GM19324 (cell line): ENCODE measurements around the gene ZFHX3.

Source experiments
- ATAC-seq: cut with Tn5 transposase; IDR thresholded peaks from one replicate; pipeline ENCODE4 v1.9.1; 2021; ENCODE audit warnings: mild to moderate bottlenecking, moderate library complexity; ENCODE audit not compliant: unreplicated experiment, low FRiP score

The ZFHX3 gene

GRCh38 chr16:73069581-73070262 lies 21.8 kb upstream of the ZFHX3 start:
- no peak for ATAC-seq

DNA sequence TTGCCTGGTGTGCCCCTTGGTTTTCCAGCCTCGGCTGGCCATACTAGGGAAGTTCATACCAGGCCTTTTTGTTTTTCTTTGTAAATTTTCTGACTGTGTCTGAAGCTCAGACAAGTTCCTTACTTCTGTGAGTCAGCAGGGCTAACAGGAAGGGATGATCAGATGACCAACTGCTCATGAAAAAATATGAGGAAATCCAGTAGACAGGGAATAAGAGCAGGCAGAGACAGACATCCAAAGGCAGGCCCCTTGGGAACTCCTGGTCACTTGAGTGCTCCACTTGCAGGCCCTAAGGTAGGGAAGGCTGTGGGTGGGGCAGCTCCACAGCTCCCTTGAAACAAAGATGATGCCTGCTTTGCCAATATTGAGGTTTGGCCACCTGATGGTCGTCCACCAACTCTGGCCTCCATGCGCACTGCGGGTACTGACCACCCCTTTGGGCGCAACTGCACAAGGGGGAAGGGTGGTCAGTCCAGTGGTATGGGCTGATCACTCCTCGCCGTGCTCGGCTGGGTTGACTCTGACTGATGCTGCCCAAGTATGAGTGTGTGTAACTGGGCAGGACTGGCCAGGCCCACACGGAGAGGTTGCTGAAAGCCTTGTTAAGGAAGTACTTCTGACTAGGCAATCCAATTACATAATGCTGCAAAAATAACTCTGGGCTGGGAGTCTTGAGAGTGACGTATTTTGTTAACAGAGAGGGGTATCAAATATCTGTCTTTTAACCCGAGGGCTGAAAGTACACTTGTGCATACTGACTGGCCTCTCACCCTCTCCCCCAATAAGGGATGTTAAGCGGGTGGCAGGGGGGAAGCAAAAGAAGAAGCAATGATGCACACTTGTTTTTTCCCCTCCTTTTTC lies 20.8 kb upstream of the ZFHX3 start:
- no peak for ATAC-seq

DNA sequence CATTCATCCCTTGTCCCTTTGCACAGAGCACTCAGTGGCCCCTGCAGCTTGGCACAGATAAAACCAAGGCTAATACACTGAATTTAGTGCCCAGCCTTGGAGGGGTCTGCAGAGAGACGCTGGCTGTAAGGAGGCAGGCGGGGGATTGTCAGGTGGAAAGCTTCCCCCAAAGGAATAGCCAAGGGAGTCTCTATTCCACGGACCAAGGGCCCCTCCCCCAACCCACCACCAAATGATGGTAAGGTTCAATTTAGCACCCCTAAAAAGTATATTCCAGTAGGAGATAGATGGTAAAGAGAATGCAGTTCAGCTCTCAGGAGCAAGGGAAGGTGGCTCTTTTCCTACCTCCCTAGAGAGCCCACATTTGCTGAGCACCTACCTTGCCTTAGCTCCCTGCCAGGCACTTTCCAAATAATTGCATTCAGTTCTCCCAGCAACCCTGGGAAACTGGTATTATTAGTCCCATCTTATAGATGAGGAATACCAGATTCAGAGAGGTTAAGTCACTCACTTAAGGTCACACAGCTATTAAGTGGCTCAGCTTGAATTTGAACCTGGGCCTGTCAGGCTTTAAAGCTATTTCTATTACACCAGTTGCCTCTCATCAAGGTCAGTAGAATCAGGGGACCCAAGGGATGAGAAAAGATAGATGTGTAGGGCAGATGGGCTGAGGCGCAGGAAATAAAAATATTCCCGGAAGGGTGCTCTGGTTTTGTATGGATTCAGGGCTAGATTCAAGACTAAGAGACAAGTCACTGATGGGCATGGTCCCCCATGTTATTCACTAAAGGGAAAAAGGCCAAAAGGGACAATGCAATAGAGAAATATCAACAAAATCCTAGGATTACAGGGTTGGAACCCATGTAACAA lies 20.0 kb upstream of the ZFHX3 start:
- no peak for ATAC-seq

GRCh38 chr16:73066927-73067670 lies 19.2 kb upstream of the ZFHX3 start:
- ATAC-seq, result no peak

GRCh38 chr16:73066331-73066926 lies 18.5 kb upstream of the ZFHX3 start:
- no peak for ATAC-seq

DNA sequence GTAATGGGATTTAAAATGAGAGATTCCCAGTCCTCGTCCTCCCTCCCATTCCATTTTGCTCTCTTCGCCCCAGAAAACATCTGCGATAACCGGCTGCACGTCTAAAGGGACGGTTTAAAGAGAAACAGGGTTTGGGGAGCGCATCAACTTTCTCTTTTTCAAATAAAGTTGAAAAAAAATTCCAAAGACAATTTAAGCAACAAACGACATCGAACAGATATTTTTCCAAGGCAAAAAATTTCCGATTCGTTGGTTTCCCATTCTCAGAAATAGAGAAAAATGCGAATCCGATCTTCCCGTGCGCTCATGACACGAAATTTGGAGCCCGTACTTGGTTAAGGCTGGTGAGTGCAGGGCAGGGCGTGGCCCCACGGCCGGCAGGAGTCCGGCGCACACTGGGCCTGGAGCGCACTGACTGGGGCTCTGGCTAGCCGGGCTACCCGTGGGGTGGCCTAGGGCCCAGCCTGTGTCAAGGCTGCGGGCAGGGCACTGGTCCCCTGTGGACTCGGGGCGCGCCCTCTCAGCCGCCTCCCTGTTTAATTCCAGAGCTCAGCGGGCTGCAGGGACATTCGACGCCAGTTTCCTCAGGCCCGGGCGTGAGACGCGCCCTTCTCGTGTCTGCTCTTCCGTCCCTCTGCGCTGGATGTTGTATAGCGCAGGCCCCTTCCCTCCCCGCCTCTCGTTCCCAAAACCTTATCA lies 17.9 kb upstream of the ZFHX3 start:
- no peak for ATAC-seq

DNA sequence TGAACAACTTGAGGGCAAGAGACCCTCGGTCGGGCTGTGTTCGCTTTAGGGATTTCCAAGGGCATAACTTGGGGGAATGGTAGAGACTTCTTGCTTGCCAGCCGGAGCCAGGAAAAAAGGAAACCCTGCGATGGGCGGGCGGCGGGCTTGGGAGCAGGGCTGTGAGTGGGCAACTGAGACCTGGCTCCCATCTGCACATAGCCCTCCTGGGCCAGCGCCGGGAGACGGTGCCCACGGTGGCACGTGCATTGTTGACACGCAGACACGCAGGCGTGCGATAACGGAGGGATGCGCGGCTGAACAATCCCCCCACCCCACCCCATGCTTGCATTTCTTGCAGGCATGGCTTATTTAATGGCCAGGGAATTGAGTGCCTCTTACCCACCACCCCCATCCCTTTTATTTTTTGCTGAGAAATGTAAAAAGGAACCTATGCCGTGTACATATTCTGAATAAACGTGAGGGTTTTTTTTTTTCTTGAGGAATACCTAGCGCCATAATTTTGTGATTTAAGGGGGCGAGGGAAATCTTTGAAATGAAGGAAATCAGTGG lies 17.1 kb upstream of the ZFHX3 start:
- ATAC-seq, result no peak

GRCh38 chr16:73064212-73064993 lies 16.5 kb upstream of the ZFHX3 start:
- ATAC-seq, result no peak

- ATAC-seq, result no peak
These were observed 15.9 kb upstream of the ZFHX3 start for GRCh38 chr16:73063854-73064211.

- no peak for ATAC-seq
These were observed 15.1 kb upstream of the ZFHX3 start for GRCh38 chr16:73062743-73063733.

DNA sequence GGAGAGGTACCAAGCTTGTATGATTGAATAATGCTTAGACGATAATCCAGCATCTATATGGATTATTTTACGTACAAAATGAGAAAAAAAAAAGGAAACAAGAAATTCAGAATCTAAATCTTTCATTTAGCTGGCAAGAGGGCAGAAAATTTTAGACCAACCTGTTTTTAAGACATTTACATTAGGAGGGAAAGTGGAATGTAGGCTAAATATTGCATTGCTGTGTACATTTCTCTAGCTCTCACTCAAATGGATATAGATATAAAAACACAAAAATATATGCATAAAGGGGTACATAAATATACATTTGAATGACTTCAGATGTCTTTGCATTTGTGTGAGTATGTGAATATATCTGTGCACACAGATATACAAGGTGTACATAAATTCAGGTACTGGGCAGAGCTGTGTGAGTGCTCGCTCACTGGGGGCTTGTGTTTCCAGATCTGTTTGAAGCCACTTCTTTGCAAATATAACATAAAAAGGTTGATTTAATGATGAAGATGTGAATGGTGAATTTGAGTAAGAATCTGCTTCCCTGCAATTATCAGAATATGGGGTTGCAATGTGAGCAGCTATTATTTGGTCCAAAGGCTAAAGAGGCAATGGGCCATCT lies 14.2 kb upstream of the ZFHX3 start:
- no peak for ATAC-seq

DNA sequence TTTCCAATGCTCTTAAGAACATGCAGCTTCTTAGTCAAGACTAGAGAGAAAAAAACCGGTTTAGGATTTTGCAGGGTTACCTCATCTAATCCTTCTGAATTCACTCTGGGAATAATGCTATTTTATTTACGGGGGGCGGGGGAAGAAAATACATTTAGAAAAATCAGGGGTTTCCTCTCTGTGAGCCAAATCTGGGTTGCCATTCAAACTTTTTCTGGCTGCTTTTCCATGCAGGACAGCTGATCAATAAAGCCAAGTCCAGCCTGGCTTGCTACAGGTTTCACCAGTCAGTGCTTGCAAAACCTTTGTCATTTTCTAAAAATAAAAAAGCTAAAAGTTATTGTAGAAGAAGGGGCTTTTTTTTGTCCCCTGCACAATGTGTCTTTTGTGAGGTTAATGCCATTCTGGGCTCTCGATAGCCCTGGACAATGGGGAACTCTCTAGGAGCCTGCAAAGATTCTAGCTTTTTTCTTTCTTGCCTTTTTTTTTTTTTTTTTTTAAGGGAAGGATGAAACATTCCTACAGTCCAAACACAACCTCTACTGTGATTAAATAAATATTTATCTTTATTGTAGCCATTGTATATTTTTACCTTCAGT lies 13.1 kb upstream of the ZFHX3 start:
- ATAC-seq, result no peak

DNA sequence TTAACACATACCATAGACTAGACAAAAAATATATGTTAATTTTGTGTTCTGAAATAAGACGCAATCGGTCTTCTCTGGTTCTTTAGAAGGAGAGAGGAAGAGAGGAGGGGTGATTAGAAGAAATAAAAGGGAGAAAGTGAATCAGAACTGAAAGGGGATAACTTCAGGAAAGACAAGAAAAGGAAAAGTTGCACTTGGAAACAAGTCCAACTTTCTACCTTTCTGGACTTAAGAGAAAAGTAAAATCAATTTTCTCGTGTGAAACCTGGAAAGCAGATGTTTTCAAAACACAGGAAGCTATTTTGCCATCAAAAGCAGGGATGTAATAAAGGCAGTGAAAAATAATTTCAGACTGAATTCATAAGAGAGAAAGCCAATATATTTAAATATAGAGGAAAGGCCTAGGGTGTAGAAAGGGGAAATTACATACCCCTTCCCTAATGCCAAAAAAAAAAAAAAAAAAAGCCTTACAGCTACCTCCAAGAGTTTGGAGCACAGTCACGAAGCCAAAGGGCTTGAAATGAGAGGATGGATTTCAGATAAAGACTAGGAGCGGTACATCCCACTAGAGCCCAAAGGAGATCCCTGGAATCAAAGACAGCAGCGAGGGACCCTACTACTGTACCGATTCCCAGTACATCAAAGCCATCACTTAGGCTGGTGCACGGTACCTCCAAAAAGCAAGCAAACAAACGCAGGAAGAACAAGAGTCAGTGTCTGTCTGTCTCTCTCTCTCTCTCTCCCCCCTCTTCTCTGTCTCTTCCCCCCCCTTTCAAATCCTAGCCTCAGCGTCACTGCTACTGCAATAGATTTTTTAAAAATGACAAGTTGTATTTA lies 12.1 kb upstream of the ZFHX3 start:
- no peak for ATAC-seq

DNA sequence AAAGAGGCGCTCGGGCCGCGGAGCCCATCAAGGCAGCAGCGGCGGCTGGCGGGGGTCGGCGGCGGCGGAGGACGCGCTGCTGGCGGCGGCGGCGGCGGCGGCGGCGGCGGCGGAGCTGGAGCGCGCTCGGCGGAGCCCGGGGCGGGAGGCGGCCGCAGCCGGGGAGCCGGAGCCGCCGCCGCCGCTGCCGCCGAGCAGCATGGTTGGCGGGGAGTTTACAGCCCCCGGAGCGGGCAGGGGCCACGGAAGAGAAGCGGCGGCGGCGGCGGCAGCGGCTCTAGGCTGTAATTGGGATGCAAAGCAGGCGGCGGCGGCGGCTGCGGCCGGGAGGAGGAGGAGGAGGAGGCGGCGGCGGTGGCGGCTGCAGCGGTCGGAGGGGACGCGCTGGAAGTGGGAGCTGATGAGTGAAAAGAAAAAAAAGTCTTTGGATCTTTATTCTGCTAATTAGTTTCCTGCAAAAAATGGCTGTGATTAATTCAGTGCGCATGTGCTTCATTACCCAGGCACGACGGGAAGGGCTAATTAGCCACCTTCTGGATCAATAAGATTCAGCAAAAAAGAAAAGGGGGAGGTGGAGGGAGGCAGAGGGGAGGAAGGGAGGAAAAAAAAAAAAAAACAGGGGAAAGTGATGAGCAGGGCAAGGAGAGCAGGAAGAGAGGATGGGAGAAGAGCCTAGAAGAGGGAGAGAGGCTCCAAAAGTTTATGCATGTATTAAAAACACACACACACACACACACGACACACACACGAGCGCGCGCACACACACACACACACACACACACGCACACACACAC lies 10.9 kb upstream of the ZFHX3 start:
- ATAC-seq, result peak; percentile 31

DNA sequence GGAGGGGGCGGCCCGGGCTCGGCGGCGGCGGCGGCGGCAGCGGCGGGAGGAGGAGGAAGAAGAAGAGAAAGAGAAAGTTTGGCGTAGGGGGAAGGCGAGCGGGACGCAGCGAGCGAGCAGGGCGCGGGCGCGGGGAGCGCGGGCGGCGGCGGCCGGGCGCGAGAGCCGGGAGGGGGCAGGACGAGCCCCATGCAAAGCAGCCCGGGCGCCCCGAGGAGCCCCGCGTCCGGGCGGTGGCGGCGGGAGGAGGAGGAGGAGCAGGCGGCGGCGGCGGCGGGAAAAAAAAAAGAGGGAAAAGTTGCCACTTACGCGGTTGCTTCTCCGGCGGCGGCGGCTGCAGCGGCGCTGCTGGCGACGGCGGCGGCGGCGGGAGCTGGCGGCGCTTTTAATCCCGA lies 10.3 kb upstream of the ZFHX3 start:
- peak; percentile 82 for ATAC-seq
